Measurements from ENCODE around the gene MYRF. TPM values are rescaled to one million over a fixed set of nuclear protein-coding genes. Genes with fewer than 3 reads are reported as not detected.

The MYRF gene
- total RNA-seq, 1 experiment from 2014 or later, result 15.3 TPM

GRCh38 chr11:61731211-61731951 is 21.1 kb upstream of the MYRF start:
- intact Hi-C loops (cut with micrococcal nuclease; ENCODE audit: unreplicated experiment), result loop anchor here (2.0 to 5.0 kb wide), 3 partner anchors 43 to 244 kb away; no protein-coding TSS in a partner anchor
- ChIA-PET CTCF (no interaction called here), POLR2A (ENCODE audit: unreplicated experiment) (no interaction called here)
- DNase-seq, result no peak
- H3K4me2 ChIP-seq, result peak overlapping the region; percentile 15
- BruUV-seq (replicated peaks), result no TSS peak
- no peaks in the 10 kb centered on the region for H4K20me1 ChIP-seq (ENCODE audit: insufficient read depth)
- peaks cover 51% of the 10 kb centered on the region for H3K4me1 ChIP-seq (replicated peaks; ENCODE audit: insufficient read depth)
- H3K9me2 ChIP-seq (ENCODE audit: insufficient read depth), result no peaks in the 10 kb centered on the region
- H3K79me2 ChIP-seq (ENCODE audit: low read depth), result no peaks in the 10 kb centered on the region
- no peaks in the 10 kb centered on the region for H3K36me3 ChIP-seq (ENCODE audit: low read depth)
- no peaks in the 10 kb centered on the region for H3K27me3 ChIP-seq (ENCODE audit: insufficient read depth, low read depth)
- peaks cover 25% of the 10 kb centered on the region for H3F3A ChIP-seq (ENCODE audit: insufficient read depth, low read depth)
- TF ChIP-seq, protein P1, sequence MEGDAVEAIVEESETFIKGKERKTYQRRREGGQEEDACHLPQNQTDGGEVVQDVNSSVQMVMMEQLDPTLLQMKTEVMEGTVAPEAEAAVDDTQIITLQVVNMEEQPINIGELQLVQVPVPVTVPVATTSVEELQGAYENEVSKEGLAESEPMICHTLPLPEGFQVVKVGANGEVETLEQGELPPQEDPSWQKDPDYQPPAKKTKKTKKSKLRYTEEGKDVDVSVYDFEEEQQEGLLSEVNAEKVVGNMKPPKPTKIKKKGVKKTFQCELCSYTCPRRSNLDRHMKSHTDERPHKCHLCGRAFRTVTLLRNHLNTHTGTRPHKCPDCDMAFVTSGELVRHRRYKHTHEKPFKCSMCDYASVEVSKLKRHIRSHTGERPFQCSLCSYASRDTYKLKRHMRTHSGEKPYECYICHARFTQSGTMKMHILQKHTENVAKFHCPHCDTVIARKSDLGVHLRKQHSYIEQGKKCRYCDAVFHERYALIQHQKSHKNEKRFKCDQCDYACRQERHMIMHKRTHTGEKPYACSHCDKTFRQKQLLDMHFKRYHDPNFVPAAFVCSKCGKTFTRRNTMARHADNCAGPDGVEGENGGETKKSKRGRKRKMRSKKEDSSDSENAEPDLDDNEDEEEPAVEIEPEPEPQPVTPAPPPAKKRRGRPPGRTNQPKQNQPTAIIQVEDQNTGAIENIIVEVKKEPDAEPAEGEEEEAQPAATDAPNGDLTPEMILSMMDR (conservative IDR thresholded peaks at IDR 0.05), result no peak
- no peak for TF ChIP-seq EZH2 (IDR thresholded peaks at IDR 0.05; ENCODE audit: low read depth)
- no peak overlapping the region for H2AFZ ChIP-seq
- H3K27ac ChIP-seq, result no peak overlapping the region
- H3K9me3 ChIP-seq (ENCODE audit: insufficient read depth, low read depth), result no peaks in the 10 kb centered on the region
- H3K4me3 ChIP-seq, result no peak overlapping the region

- Histone ChIP-seq H2AFZ (no peak overlapping the region), H3K27ac (no peak overlapping the region), H3K9me2 (ENCODE audit: insufficient read depth) (no peaks in the 10 kb centered on the region), H3K4me3 (no peak overlapping the region), H3F3A (ENCODE audit: insufficient read depth, low read depth) (peaks cover 25% of the 10 kb centered on the region), H3K27me3 (ENCODE audit: insufficient read depth, low read depth) (no peaks in the 10 kb centered on the region), H3K79me2 (ENCODE audit: low read depth) (no peaks in the 10 kb centered on the region), H4K20me1 (ENCODE audit: insufficient read depth) (no peaks in the 10 kb centered on the region), H3K4me2 (no peak overlapping the region), H3K36me3 (ENCODE audit: low read depth) (no peaks in the 10 kb centered on the region), H3K4me1 (replicated peaks; ENCODE audit: insufficient read depth) (peaks cover 47% of the 10 kb centered on the region), H3K9me3 (ENCODE audit: insufficient read depth, low read depth) (no peaks in the 10 kb centered on the region)
- POLR2A ChIA-PET (ENCODE audit: unreplicated experiment), result no interaction called here
- CTCF ChIA-PET, result interaction anchor here (0.6 kb wide), 2 partner anchors 38 to 190 kb away, joined by 3 read pairs; no protein-coding TSS in a partner anchor
- intact Hi-C loops (cut with micrococcal nuclease; ENCODE audit: unreplicated experiment), result loop anchor here (2.0 to 5.0 kb wide), 3 partner anchors 43 to 245 kb away; no protein-coding TSS in a partner anchor
- TF ChIP-seq, protein P1 (conservative IDR thresholded peaks at IDR 0.05), result no peak
- TF ChIP-seq EZH2 (IDR thresholded peaks at IDR 0.05; ENCODE audit: low read depth), result no peak
- DNase-seq, result no peak
- BruUV-seq (replicated peaks), result no TSS peak
Measured at GRCh38 chr11:61731952-61732675, 20.3 kb upstream of the MYRF start.

DNA sequence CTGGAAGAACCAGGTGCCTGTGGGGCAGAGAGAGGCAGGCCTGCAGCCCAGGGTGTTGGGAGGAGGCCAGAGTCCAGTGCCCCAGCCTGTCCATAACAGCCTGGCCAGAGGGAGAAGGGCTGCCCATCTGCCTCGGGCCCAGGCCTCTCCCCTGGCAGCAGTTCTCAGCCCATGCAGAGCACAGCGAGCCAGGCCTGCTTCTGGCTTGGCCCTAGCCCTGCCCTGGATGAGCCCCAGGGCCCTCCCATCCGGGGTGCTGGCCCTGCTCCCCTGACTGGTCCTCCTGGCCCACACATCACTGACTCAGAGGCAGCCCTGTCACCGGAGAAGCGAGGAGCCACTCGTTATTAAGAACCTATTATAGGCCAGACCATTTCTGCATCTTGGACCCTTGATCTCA is 19.7 kb upstream of the MYRF start:
- ChIA-PET POLR2A (ENCODE audit: unreplicated experiment) (interaction anchor here (0.5 kb wide), 1 partner anchor 38 kb away, joined by 3 read pairs; no protein-coding TSS in a partner anchor), CTCF (interaction anchor here (0.5 to 1.6 kb wide), 8 partner anchors 25 to 219 kb away, joined by 3 to 18 read pairs (median 6); partner anchors contain the start of gene DAGLA)
- no peak for DNase-seq
- Histone ChIP-seq H3F3A (ENCODE audit: insufficient read depth, low read depth) (peaks cover 25% of the 10 kb centered on the region), H2AFZ (no peak overlapping the region), H3K9me2 (ENCODE audit: insufficient read depth) (no peaks in the 10 kb centered on the region), H3K27ac (no peak overlapping the region), H3K4me1 (replicated peaks; ENCODE audit: insufficient read depth) (peaks cover 41% of the 10 kb centered on the region), H3K27me3 (ENCODE audit: insufficient read depth, low read depth) (no peaks in the 10 kb centered on the region), H3K9me3 (ENCODE audit: insufficient read depth, low read depth) (no peaks in the 10 kb centered on the region), H4K20me1 (ENCODE audit: insufficient read depth) (no peaks in the 10 kb centered on the region), H3K4me3 (no peak overlapping the region), H3K36me3 (ENCODE audit: low read depth) (no peaks in the 10 kb centered on the region), H3K4me2 (no peak overlapping the region), H3K79me2 (ENCODE audit: low read depth) (no peaks in the 10 kb centered on the region)
- intact Hi-C loops (cut with micrococcal nuclease; ENCODE audit: unreplicated experiment), result loop anchor here (1.0 to 5.0 kb wide), 6 partner anchors 94 to 286 kb away; partner anchors contain the start of gene SYT7
- no peak for TF ChIP-seq EZH2 (IDR thresholded peaks at IDR 0.05; ENCODE audit: low read depth)
- TF ChIP-seq, protein P1 (conservative IDR thresholded peaks at IDR 0.05), result no peak
- BruUV-seq (replicated peaks), result no TSS peak

Data from PC-9 (cell line).